Activated CD4-positive, CD25-positive, alpha-beta regulatory T cell treated with anti-CD3 and anti-CD28 coated beads, Interleukin-2, amount 50 U/mL, for 24 hours (primary cell): ENCODE data around the gene NRSN2.
A peak's percentile ranks its signal among the peaks of the same experiment; 100 is the strongest.
"Not testable (repeated sequence)": the region's sequence is repeated elsewhere in the genome, so short reads cannot be mapped to it uniquely, and the experiment has no call there.

Source experiments
- ATAC-seq, 2 donors: fragments of 150-1000 bp; cut with Tn5 transposase; one replicate each; pipeline ENCODE4 v1.10.0; 2021; ENCODE audit warnings: mild to moderate bottlenecking in 1 of 2, moderate library complexity in 1 of 2

The NRSN2 gene

GRCh38 chr20:325045-325888 lies 21.6 kb upstream of the NRSN2 start, which contains the start of gene SOX12:
TSS of gene SOX12 (plus strand) at chr20:325552. CDS start at chr20:325925, 373 bp downstream.
- peak; percentile 80 to 84 for ATAC-seq

- no peak for ATAC-seq
Observed at GRCh38 chr20:325889-326644, 20.8 kb upstream of the NRSN2 start.

- no peak for ATAC-seq
Observed at GRCh38 chr20:326645-327185, 20.2 kb upstream of the NRSN2 start.

- no peak for ATAC-seq
Observed at GRCh38 chr20:327186-328026, 19.5 kb upstream of the NRSN2 start.

GRCh38 chr20:328027-328974 lies 18.6 kb upstream of the NRSN2 start:
- no peak for ATAC-seq

- ATAC-seq = no peak
Observed at GRCh38 chr20:328975-329695, 17.8 kb upstream of the NRSN2 start.

GRCh38 chr20:329851-330232 lies 17.1 kb upstream of the NRSN2 start:
- ATAC-seq = no peak

GRCh38 chr20:330233-331149 lies 16.4 kb upstream of the NRSN2 start:
- peak; percentile 66 to 72 for ATAC-seq

GRCh38 chr20:334578-334977 lies 12.3 kb upstream of the NRSN2 start:
- ATAC-seq = no peak

GRCh38 chr20:336040-336439 lies 10.9 kb upstream of the NRSN2 start:
- not testable (repeated sequence) for ATAC-seq

GRCh38 chr20:341682-342081 lies 5.2 kb upstream of the NRSN2 start:
- ATAC-seq = peak; percentile 97 to 98

- no peak for ATAC-seq
Observed at GRCh38 chr20:343107-343506, 3.8 kb upstream of the NRSN2 start.

GRCh38 chr20:346033-346639 lies 775 bp upstream of the NRSN2 start:
- ATAC-seq = no peak

GRCh38 chr20:347317-347639 lies 367 bp downstream of the NRSN2 start:
- no peak for ATAC-seq

GRCh38 chr20:347640-348484 lies 951 bp downstream of the NRSN2 start:
- peak; percentile 81 to 84 for ATAC-seq

- ATAC-seq = no peak
Observed at GRCh38 chr20:348972-349841, 2.3 kb downstream of the NRSN2 start.

- no peak for ATAC-seq
Observed at GRCh38 chr20:353166-353565, 6.3 kb downstream of the NRSN2 start.
